ENCODE results near the gene LMAN1. TPM values are rescaled to one million over a fixed set of nuclear protein-coding genes. Genes with fewer than 3 reads are reported as not detected.

Gene LMAN1
- polyA plus RNA-seq, 2 donors: 12.0 to 18.3 TPM

GRCh38 chr18:59372975-59373374 lies 13.9 kb upstream of the LMAN1 start:
- H3K4me3 ChIP-seq (ENCODE audit: low read depth in 1 of 2, low read length in 2 of 2): no peak overlapping the region
- H3K27ac ChIP-seq (ENCODE audit: low read depth in 2 of 2, low read length in 1 of 2): peak overlapping the region in 1 of 2 donors; percentile 37
- no peaks in the 10 kb centered on the region for H3K4me1 ChIP-seq (ENCODE audit: control insufficient read depth in 2 of 2, insufficient read depth in 2 of 2, low read length in 1 of 2)
- WGBS, 2 donors: 81 to 83% methylated on average over 2 of the region's 2 CpGs
- H3K36me3 ChIP-seq (ENCODE audit: control insufficient read depth in 2 of 2, insufficient read depth in 2 of 2, low read length in 1 of 2): no peaks in the 10 kb centered on the region
- no peaks in the 10 kb centered on the region for H3K27me3 ChIP-seq (ENCODE audit: control insufficient read depth in 1 of 2, insufficient read depth in 2 of 2, low read length in 2 of 2)
- no peaks in the 10 kb centered on the region for H3K9me3 ChIP-seq (ENCODE audit: control insufficient read depth in 2 of 2, insufficient read depth in 1 of 2, low read depth in 1 of 2, low read length in 1 of 2)

- H3K27ac ChIP-seq (ENCODE audit: low read depth in 2 of 2, low read length in 1 of 2): no peak overlapping the region
- H3K27me3 ChIP-seq (ENCODE audit: control insufficient read depth in 1 of 2, insufficient read depth in 2 of 2, low read length in 2 of 2): no peaks in the 10 kb centered on the region
- H3K4me1 ChIP-seq (ENCODE audit: control insufficient read depth in 2 of 2, insufficient read depth in 2 of 2, low read length in 1 of 2): no peaks in the 10 kb centered on the region
- no peaks in the 10 kb centered on the region for H3K36me3 ChIP-seq (ENCODE audit: control insufficient read depth in 2 of 2, insufficient read depth in 2 of 2, low read length in 1 of 2)
- WGBS, 2 donors: 96 to 97% methylated on average over 3 of the region's 3 CpGs
- no peaks in the 10 kb centered on the region for H3K9me3 ChIP-seq (ENCODE audit: control insufficient read depth in 2 of 2, insufficient read depth in 1 of 2, low read depth in 1 of 2, low read length in 1 of 2)
- no peak overlapping the region for H3K4me3 ChIP-seq (ENCODE audit: low read depth in 1 of 2, low read length in 2 of 2)
Observed at GRCh38 chr18:59360381-59360780, 1.3 kb upstream of the LMAN1 start.

- 3 to 5% methylated on average over 4 of the region's 4 CpGs for WGBS, 2 donors
- Histone ChIP-seq H3K27ac (ENCODE audit: low read depth in 2 of 2, low read length in 1 of 2) (no peak overlapping the region), H3K4me3 (ENCODE audit: low read depth in 1 of 2, low read length in 2 of 2) (peak overlapping the region; percentile 67 to 82)
Observed at GRCh38 chr18:59359576-59359952, 499 bp upstream of the LMAN1 start.

GRCh38 chr18:59358414-59358711 lies 702 bp downstream of the LMAN1 start:
- no peaks in the 10 kb centered on the region for H3K36me3 ChIP-seq (ENCODE audit: control insufficient read depth in 2 of 2, insufficient read depth in 2 of 2, low read length in 1 of 2)
- H3K27ac ChIP-seq (ENCODE audit: low read depth in 2 of 2, low read length in 1 of 2): peak overlapping the region; percentile 79 to 85
- 0% methylated on average over 8 of the region's 8 CpGs for WGBS, 2 donors
- no peaks in the 10 kb centered on the region for H3K27me3 ChIP-seq (ENCODE audit: control insufficient read depth in 1 of 2, insufficient read depth in 2 of 2, low read length in 2 of 2)
- no peaks in the 10 kb centered on the region for H3K9me3 ChIP-seq (ENCODE audit: control insufficient read depth in 2 of 2, insufficient read depth in 1 of 2, low read depth in 1 of 2, low read length in 1 of 2)
- H3K4me1 ChIP-seq (ENCODE audit: control insufficient read depth in 2 of 2, insufficient read depth in 2 of 2, low read length in 1 of 2): no peaks in the 10 kb centered on the region
- peak overlapping the region; percentile 67 to 82 for H3K4me3 ChIP-seq (ENCODE audit: low read depth in 1 of 2, low read length in 2 of 2)

More at GRCh38 chr18:59359576-59359952, 499 bp upstream of the LMAN1 start:
- Histone ChIP-seq H3K4me1 (ENCODE audit: control insufficient read depth in 2 of 2, insufficient read depth in 2 of 2, low read length in 1 of 2) (no peaks in the 10 kb centered on the region), H3K27me3 (ENCODE audit: control insufficient read depth in 1 of 2, insufficient read depth in 2 of 2, low read length in 2 of 2) (no peaks in the 10 kb centered on the region), H3K9me3 (ENCODE audit: control insufficient read depth in 2 of 2, insufficient read depth in 1 of 2, low read depth in 1 of 2, low read length in 1 of 2) (no peaks in the 10 kb centered on the region), H3K36me3 (ENCODE audit: control insufficient read depth in 2 of 2, insufficient read depth in 2 of 2, low read length in 1 of 2) (no peaks in the 10 kb centered on the region)

- H3K27ac ChIP-seq (ENCODE audit: low read depth in 2 of 2, low read length in 1 of 2): no peak overlapping the region
- peak overlapping the region in 1 of 2 donors; percentile 67 for H3K4me3 ChIP-seq (ENCODE audit: low read depth in 1 of 2, low read length in 2 of 2)
- no peaks in the 10 kb centered on the region for H3K27me3 ChIP-seq (ENCODE audit: control insufficient read depth in 1 of 2, insufficient read depth in 2 of 2, low read length in 2 of 2)
- H3K36me3 ChIP-seq (ENCODE audit: control insufficient read depth in 2 of 2, insufficient read depth in 2 of 2, low read length in 1 of 2): no peaks in the 10 kb centered on the region
- 5 to 6% methylated on average over 4 of the region's 4 CpGs for WGBS, 2 donors
- no peaks in the 10 kb centered on the region for H3K4me1 ChIP-seq (ENCODE audit: control insufficient read depth in 2 of 2, insufficient read depth in 2 of 2, low read length in 1 of 2)
- H3K9me3 ChIP-seq (ENCODE audit: control insufficient read depth in 2 of 2, insufficient read depth in 1 of 2, low read depth in 1 of 2, low read length in 1 of 2): no peaks in the 10 kb centered on the region
Observed at GRCh38 chr18:59357928-59358327, 1.1 kb downstream of the LMAN1 start.

GRCh38 chr18:59354731-59355130 lies 4.3 kb downstream of the LMAN1 start:
- Histone ChIP-seq H3K9me3 (ENCODE audit: control insufficient read depth in 2 of 2, insufficient read depth in 1 of 2, low read depth in 1 of 2, low read length in 1 of 2) (no peaks in the 10 kb centered on the region), H3K4me3 (ENCODE audit: low read depth in 1 of 2, low read length in 2 of 2) (no peak overlapping the region), H3K27me3 (ENCODE audit: control insufficient read depth in 1 of 2, insufficient read depth in 2 of 2, low read length in 2 of 2) (no peaks in the 10 kb centered on the region), H3K36me3 (ENCODE audit: control insufficient read depth in 2 of 2, insufficient read depth in 2 of 2, low read length in 1 of 2) (peaks cover 0 to 2% of the 10 kb centered on the region in 2 donors), H3K4me1 (ENCODE audit: control insufficient read depth in 2 of 2, insufficient read depth in 2 of 2, low read length in 1 of 2) (no peaks in the 10 kb centered on the region), H3K27ac (ENCODE audit: low read depth in 2 of 2, low read length in 1 of 2) (no peak overlapping the region)
- WGBS, 2 donors: 63 to 74% methylated on average over 2 of the region's 2 CpGs

GRCh38 chr18:59353079-59353680 lies 5.9 kb downstream of the LMAN1 start:
- 72 to 78% methylated on average over 4 of the region's 4 CpGs for WGBS, 2 donors
- Histone ChIP-seq H3K4me1 (ENCODE audit: control insufficient read depth in 2 of 2, insufficient read depth in 2 of 2, low read length in 1 of 2) (no peaks in the 10 kb centered on the region), H3K36me3 (ENCODE audit: control insufficient read depth in 2 of 2, insufficient read depth in 2 of 2, low read length in 1 of 2) (peaks cover 0 to 2% of the 10 kb centered on the region in 2 donors), H3K27me3 (ENCODE audit: control insufficient read depth in 1 of 2, insufficient read depth in 2 of 2, low read length in 2 of 2) (no peaks in the 10 kb centered on the region), H3K9me3 (ENCODE audit: control insufficient read depth in 2 of 2, insufficient read depth in 1 of 2, low read depth in 1 of 2, low read length in 1 of 2) (no peaks in the 10 kb centered on the region), H3K27ac (ENCODE audit: low read depth in 2 of 2, low read length in 1 of 2) (no peak overlapping the region), H3K4me3 (ENCODE audit: low read depth in 1 of 2, low read length in 2 of 2) (no peak overlapping the region)

GRCh38 chr18:59352250-59352855 lies 6.7 kb downstream of the LMAN1 start:
- Histone ChIP-seq H3K4me3 (ENCODE audit: low read depth in 1 of 2, low read length in 2 of 2) (no peak overlapping the region), H3K27ac (ENCODE audit: low read depth in 2 of 2, low read length in 1 of 2) (no peak overlapping the region), H3K27me3 (ENCODE audit: control insufficient read depth in 1 of 2, insufficient read depth in 2 of 2, low read length in 2 of 2) (no peaks in the 10 kb centered on the region), H3K36me3 (ENCODE audit: control insufficient read depth in 2 of 2, insufficient read depth in 2 of 2, low read length in 1 of 2) (peaks cover 0 to 2% of the 10 kb centered on the region in 2 donors), H3K9me3 (ENCODE audit: control insufficient read depth in 2 of 2, insufficient read depth in 1 of 2, low read depth in 1 of 2, low read length in 1 of 2) (no peaks in the 10 kb centered on the region), H3K4me1 (ENCODE audit: control insufficient read depth in 2 of 2, insufficient read depth in 2 of 2, low read length in 1 of 2) (no peaks in the 10 kb centered on the region)
- 84 to 88% methylated on average over 3 of the region's 3 CpGs for WGBS, 2 donors

GRCh38 chr18:59345556-59345955 lies 13.5 kb downstream of the LMAN1 start:
- H3K9me3 ChIP-seq (ENCODE audit: control insufficient read depth in 2 of 2, insufficient read depth in 1 of 2, low read depth in 1 of 2, low read length in 1 of 2): no peaks in the 10 kb centered on the region
- no peaks in the 10 kb centered on the region for H3K27me3 ChIP-seq (ENCODE audit: control insufficient read depth in 1 of 2, insufficient read depth in 2 of 2, low read length in 2 of 2)
- H3K4me3 ChIP-seq (ENCODE audit: low read depth in 1 of 2, low read length in 2 of 2): no peak overlapping the region
- no peak overlapping the region for H3K27ac ChIP-seq (ENCODE audit: low read depth in 2 of 2, low read length in 1 of 2)
- peaks cover 0 to 4% of the 10 kb centered on the region in 2 donors for H3K36me3 ChIP-seq (ENCODE audit: control insufficient read depth in 2 of 2, insufficient read depth in 2 of 2, low read length in 1 of 2)
- WGBS, 2 donors: 98 to 99% methylated on average over 4 of the region's 4 CpGs
- no peaks in the 10 kb centered on the region for H3K4me1 ChIP-seq (ENCODE audit: control insufficient read depth in 2 of 2, insufficient read depth in 2 of 2, low read length in 1 of 2)

GRCh38 chr18:59344996-59345395 lies 14.1 kb downstream of the LMAN1 start:
- 0 to 56% methylated on average over 1 of the region's 1 CpG for WGBS, 2 donors
- Histone ChIP-seq H3K36me3 (ENCODE audit: control insufficient read depth in 2 of 2, insufficient read depth in 2 of 2, low read length in 1 of 2) (peaks cover under 1 to 4% of the 10 kb centered on the region in 2 donors), H3K27me3 (ENCODE audit: control insufficient read depth in 1 of 2, insufficient read depth in 2 of 2, low read length in 2 of 2) (no peaks in the 10 kb centered on the region), H3K4me1 (ENCODE audit: control insufficient read depth in 2 of 2, insufficient read depth in 2 of 2, low read length in 1 of 2) (no peaks in the 10 kb centered on the region), H3K9me3 (ENCODE audit: control insufficient read depth in 2 of 2, insufficient read depth in 1 of 2, low read depth in 1 of 2, low read length in 1 of 2) (no peaks in the 10 kb centered on the region), H3K4me3 (ENCODE audit: low read depth in 1 of 2, low read length in 2 of 2) (no peak overlapping the region), H3K27ac (ENCODE audit: low read depth in 2 of 2, low read length in 1 of 2) (no peak overlapping the region)
